Astrocyte (in vitro differentiated cells and primary cell): ENCODE results near the gene OR51V1. TPM values are rescaled to one million over a fixed set of nuclear protein-coding genes. Genes with fewer than 3 reads are reported as not detected.
"Not testable (repeated sequence)": the region's sequence is repeated elsewhere in the genome, so short reads cannot be mapped to it uniquely, and the experiment has no call there.

Experiments
- DNase-seq: peaks from one replicate; pipeline ENCODE4 v3.0.0-alpha.2; 2010; ENCODE audit warnings: low read depth
- FAIRE-seq: peaks from 2 replicates; lab custom pipeline; 2011; peaks lifted over from hg19 to GRCh38; lab: Jason Lieb, UNC
- H2AFZ ChIP-seq: 2 replicates; pipeline ENCODE4 v1.6.0; 2012; ENCODE audit warnings: low read depth, low read length, inconsistent platforms
- H3K27ac ChIP-seq: 2 replicates; pipeline ENCODE4 v1.5.1; 2011; ENCODE audit warnings: low read depth, low read length, inconsistent platforms
- H3K27me3 ChIP-seq: 2 replicates; pipeline ENCODE4 v1.6.0; 2011; ENCODE audit warnings: low read length, inconsistent platforms; ENCODE audit not compliant: insufficient read depth
- H3K36me3 ChIP-seq: 2 replicates; pipeline ENCODE4 v1.5.1; 2011; ENCODE audit warnings: low read length, inconsistent platforms; ENCODE audit not compliant: insufficient read depth
- H3K4me1 ChIP-seq: 2 replicates; pipeline ENCODE4 v1.5.1; 2011; ENCODE audit warnings: low read length, inconsistent platforms; ENCODE audit not compliant: insufficient read depth
- H3K4me2 ChIP-seq: 2 replicates; pipeline ENCODE4 v1.6.0; 2012; ENCODE audit warnings: low read length, inconsistent platforms
- H3K4me3 ChIP-seq: 2 replicates; pipeline ENCODE4 v1.5.1; 2011; ENCODE audit warnings: low read depth, mild to moderate bottlenecking, low read length, inconsistent platforms; ENCODE audit not compliant: insufficient read depth
- H3K79me2 ChIP-seq: 2 replicates; pipeline ENCODE4 v1.6.0; 2012; ENCODE audit warnings: mild to moderate bottlenecking, low read length, inconsistent platforms; ENCODE audit not compliant: insufficient read depth
- H3K9ac ChIP-seq: 2 replicates; pipeline ENCODE4 v1.6.0; 2012; ENCODE audit warnings: mild to moderate bottlenecking, low read length, inconsistent platforms
- H3K9me3 ChIP-seq: 2 replicates; pipeline ENCODE4 v1.5.1; 2012; ENCODE audit warnings: low read depth, mild to moderate bottlenecking, low read length, inconsistent platforms; ENCODE audit not compliant: insufficient read depth
- H4K20me1 ChIP-seq: 2 replicates; pipeline ENCODE4 v1.6.0; 2012; ENCODE audit warnings: low read length, inconsistent platforms; ENCODE audit not compliant: insufficient read depth
- H3K27ac Mint-ChIP-seq: one replicate; pipeline ENCODE4 v1.8.0; 2021; ENCODE audit warnings: mild to moderate bottlenecking, mixed read lengths; ENCODE audit not compliant: unreplicated experiment
- H3K27me3 Mint-ChIP-seq: one replicate; pipeline ENCODE4 v1.8.0; 2021; ENCODE audit warnings: low read depth, mixed read lengths; ENCODE audit not compliant: unreplicated experiment
- H3K36me3 Mint-ChIP-seq: one replicate; pipeline ENCODE4 v1.8.0; 2021; ENCODE audit warnings: low read depth, mixed read lengths; ENCODE audit not compliant: unreplicated experiment
- H3K4me1 Mint-ChIP-seq: one replicate; pipeline ENCODE4 v1.8.0; 2021; ENCODE audit warnings: low read depth, mixed read lengths; ENCODE audit not compliant: unreplicated experiment
- H3K4me3 Mint-ChIP-seq: one replicate; pipeline ENCODE4 v1.8.0; 2021; ENCODE audit warnings: mild to moderate bottlenecking, moderate library complexity, mixed read lengths; ENCODE audit not compliant: unreplicated experiment
- H3K9me3 Mint-ChIP-seq: one replicate; pipeline ENCODE4 v1.8.0; 2021; ENCODE audit warnings: mild to moderate bottlenecking, mixed read lengths; ENCODE audit not compliant: unreplicated experiment
- CTCF ChIP-seq: IDR thresholded peaks from 2 replicates; pipeline ENCODE4 v1.5.1; 2011; ENCODE audit warnings: low read depth, mild to moderate bottlenecking, inconsistent platforms, low read length, moderate library complexity; ENCODE audit not compliant: insufficient read depth
- EZH2 ChIP-seq: IDR thresholded peaks from 2 replicates; pipeline ENCODE4 v1.6.1; 2012; ENCODE audit warnings: mild to moderate bottlenecking, low read length, inconsistent platforms; ENCODE audit not compliant: insufficient read depth
- total RNA-seq: library from RNA; stranded (reverse); gene quantifications from 2 replicates; pipeline ENCODE4 v1.2.1, GENCODE V29; 2021

The OR51V1 gene
- total RNA-seq, 1 donor from 2014 or later: not detected

GRCh38 chr11:5160217-5160616 lies 40.3 kb downstream of the OR51V1 start:
- H3K9me3 ChIP-seq, H4K20me1 ChIP-seq, FAIRE-seq, H3K9ac ChIP-seq, H3K4me1 ChIP-seq, H3K27ac Mint-ChIP-seq, DNase-seq, H3K9me3 Mint-ChIP-seq, H3K27me3 ChIP-seq, H2AFZ ChIP-seq, H3K36me3 Mint-ChIP-seq, H3K27me3 Mint-ChIP-seq, H3K4me2 ChIP-seq, H3K4me3 Mint-ChIP-seq, H3K27ac ChIP-seq, H3K36me3 ChIP-seq, H3K79me2 ChIP-seq, H3K4me3 ChIP-seq, H3K4me1 Mint-ChIP-seq: not testable (repeated sequence)

GRCh38 chr11:5159806-5160205 lies 40.7 kb downstream of the OR51V1 start:
- no peaks in the 10 kb centered on the region for H3K79me2 ChIP-seq
- no peak overlapping the region for H3K9ac ChIP-seq
- no peaks in the 10 kb centered on the region for H3K9me3 ChIP-seq
- FAIRE-seq (no peak), DNase-seq (no peak)
- TF ChIP-seq CTCF (no peak), EZH2 (no peak)
- H3K4me3 Mint-ChIP-seq: no peak overlapping the region
- no peak overlapping the region for H3K4me3 ChIP-seq
- H3K9me3 Mint-ChIP-seq: peaks cover 1% of the 10 kb centered on the region
- H3K27ac Mint-ChIP-seq: no peak overlapping the region
- H2AFZ ChIP-seq: no peak overlapping the region
- H3K36me3 Mint-ChIP-seq: no peaks in the 10 kb centered on the region
- H3K4me1 ChIP-seq: no peaks in the 10 kb centered on the region
- no peaks in the 10 kb centered on the region for H4K20me1 ChIP-seq
- H3K4me2 ChIP-seq: no peak overlapping the region
- H3K27me3 ChIP-seq: no peaks in the 10 kb centered on the region
- H3K27ac ChIP-seq: no peak overlapping the region
- no peaks in the 10 kb centered on the region for H3K4me1 Mint-ChIP-seq
- H3K27me3 Mint-ChIP-seq: peaks cover 2% of the 10 kb centered on the region
- H3K36me3 ChIP-seq: no peaks in the 10 kb centered on the region

- Histone ChIP-seq H3K4me1 (no peaks in the 10 kb centered on the region), H2AFZ (no peak within 1 kb of the TSS), H3K9me3 (no peaks in the 10 kb centered on the region), H3K27me3 (no peaks in the 10 kb centered on the region), H3K27ac (no peak within 1 kb of the TSS), H3K79me2 (no peaks in the 10 kb centered on the region), H4K20me1 (no peaks in the 10 kb centered on the region), H3K9ac (no peak within 1 kb of the TSS), H3K4me3 (no peak within 1 kb of the TSS), H3K4me2 (no peak within 1 kb of the TSS), H3K36me3 (no peaks in the 10 kb centered on the region)
- Mint-ChIP-seq H3K9me3 (no peaks in the 10 kb centered on the region), H3K4me1 (no peaks in the 10 kb centered on the region), H3K4me3 (no peak within 1 kb of the TSS), H3K36me3 (no peaks in the 10 kb centered on the region), H3K27ac (no peak within 1 kb of the TSS), H3K27me3 (peaks cover 2% of the 10 kb centered on the region)
- TF ChIP-seq EZH2 (no peak), CTCF (no peak)
- DNase-seq (no peak), FAIRE-seq (no peak)
Observed at GRCh38 chr11:5154657-5155056, 45.8 kb downstream of the OR51V1 start, which contains the start of gene OR52A1. OR52A1 (minus strand) TSS chr11:5154757; CDS start chr11:5152369, 2,388 bp downstream.
